Natural killer cell (primary cell): ENCODE measurements around the gene CMYA5. TPM values are rescaled to one million over a fixed set of nuclear protein-coding genes. Genes with fewer than 3 reads are reported as not detected.

Source experiments
- ATAC-seq, 3 donors: fragments of 150-1000 bp in 2 of 3; fragments of 200-7000 bp in 1 of 3; cut with Tn5 transposase; 1 replicate in 1 of 3; 2 replicates in 2 of 3; pipeline ENCODE4 v1.10.0; 2021; ENCODE audit warnings: mild to moderate bottlenecking in 2 of 3, moderate library complexity in 2 of 3
- DNase-seq, 2 donors: peaks; one replicate each; pipeline versions ENCODE4 v3.0.0 to v3.0.0-alpha.2; 2013 to 2021; ENCODE audit warnings: mixed read lengths in 1 of 2
- H3K27ac ChIP-seq: one replicate; pipeline ENCODE4 v1.5.1; 2013; ENCODE audit warnings: mild to moderate bottlenecking, low read length
- H3K27me3 ChIP-seq: one replicate; pipeline ENCODE4 v1.6.1; 2013; ENCODE audit warnings: low read length; ENCODE audit not compliant: control insufficient read depth, insufficient read depth
- H3K36me3 ChIP-seq: one replicate; pipeline ENCODE4 v1.6.1; 2013; ENCODE audit warnings: low read length; ENCODE audit not compliant: control insufficient read depth, insufficient read depth
- H3K4me1 ChIP-seq: one replicate; pipeline ENCODE4 v1.6.1; 2013; ENCODE audit warnings: low read length; ENCODE audit not compliant: control insufficient read depth, insufficient read depth
- H3K4me3 ChIP-seq: one replicate; pipeline ENCODE4 v1.5.1; 2013; ENCODE audit warnings: low read length
- H3K9me3 ChIP-seq: one replicate; pipeline ENCODE4 v1.6.1; 2013; ENCODE audit warnings: low read length; ENCODE audit not compliant: control insufficient read depth, insufficient read depth
- H3K27ac Mint-ChIP-seq, 2 donors: one replicate each; pipeline ENCODE4 v1.8.0; 2022; ENCODE audit warnings: mild to moderate bottlenecking in 2 of 2, mixed read lengths in 2 of 2, moderate library complexity in 1 of 2
- H3K27me3 Mint-ChIP-seq, 2 donors: one replicate each; pipeline ENCODE4 v1.8.0; 2022; ENCODE audit warnings: low read depth in 2 of 2, mixed read lengths in 2 of 2
- H3K36me3 Mint-ChIP-seq: one replicate; pipeline ENCODE4 v1.8.0; 2022; ENCODE audit warnings: mixed read lengths
- H3K4me1 Mint-ChIP-seq, 2 donors: one replicate each; pipeline ENCODE4 v1.8.0; 2022; ENCODE audit warnings: mixed read lengths in 2 of 2
- H3K4me3 Mint-ChIP-seq: one replicate; pipeline ENCODE4 v1.8.0; 2022; ENCODE audit warnings: mild to moderate bottlenecking, moderate library complexity, mixed read lengths
- H3K9me3 Mint-ChIP-seq, 2 donors: one replicate each; pipeline ENCODE4 v1.8.0; 2022; ENCODE audit warnings: mixed read lengths in 2 of 2
- WGBS: methylation state at CpG from one replicate; pipeline ENCODE4 v1.1.7; 2013; ENCODE audit warnings: missing lambda C conversion rate; ENCODE audit not compliant: insufficient coverage; 5-methylcytosine and 5-hydroxymethylcytosine counted together
- intact Hi-C: fragments of 100-400 bp; cut with micrococcal nuclease; formaldehyde crosslinking; loops from one replicate; pipeline ENCODE4 v1.14.2; 2022
- total RNA-seq, 4 donors: library from RNA; stranded (reverse); fragments of 120-200 nt in 1 of 4; gene quantifications; one replicate each; pipeline versions ENCODE4 v1.2.3 to v1.2.4, GENCODE V29; 2013 to 2022
- TF ChIP-seq, protein P1 (sequence below): fragments of 200-600 bp; IDR thresholded peaks from one replicate; pipeline ENCODE4 v1.8.0; 2022; ENCODE audit warnings: antibody characterized with exemption

The CMYA5 gene
- total RNA-seq, 3 donors from 2014 or later (not counting 1 experiment from before 2014, with no cell fraction given) = 0.53 to 0.93 (median 0.71) TPM

DNA sequence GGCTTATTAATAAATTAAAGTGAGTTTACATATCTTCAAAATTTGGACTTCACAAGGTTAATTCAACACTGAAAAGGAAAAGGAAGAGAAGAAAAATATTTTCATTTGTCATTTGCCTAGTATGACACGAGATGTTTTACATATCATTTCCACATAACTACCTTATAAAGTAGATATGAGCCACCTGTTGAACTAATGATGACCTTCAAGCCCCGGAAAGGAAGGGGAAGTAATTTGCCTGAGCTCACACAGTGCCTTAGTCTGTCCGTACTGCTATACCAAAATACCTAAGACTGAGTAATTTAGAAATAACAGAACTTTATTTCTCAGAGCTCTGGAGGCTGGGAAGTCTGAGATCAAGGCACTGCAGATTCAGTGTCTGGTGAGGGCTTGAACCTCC, 17.9 kb downstream of the CMYA5 start:
- Mint-ChIP-seq H3K27ac (no peak overlapping the region), H3K9me3 (no peaks in the 10 kb centered on the region), H3K27me3 (no peaks in the 10 kb centered on the region), H3K4me1 (peaks cover 2 to 3% of the 10 kb centered on the region in 2 donors), H3K4me3 (no peak overlapping the region), H3K36me3 (no peaks in the 10 kb centered on the region)
- Histone ChIP-seq H3K4me3 (no peak overlapping the region), H3K4me1 (no peaks in the 10 kb centered on the region), H3K27me3 (no peaks in the 10 kb centered on the region), H3K27ac (no peak overlapping the region), H3K36me3 (no peaks in the 10 kb centered on the region), H3K9me3 (no peaks in the 10 kb centered on the region)
- DNase-seq (no peak), ATAC-seq (no peak)
- 40% methylated on average over 2 of the region's 3 CpGs for WGBS
- TF ChIP-seq, protein P1, sequence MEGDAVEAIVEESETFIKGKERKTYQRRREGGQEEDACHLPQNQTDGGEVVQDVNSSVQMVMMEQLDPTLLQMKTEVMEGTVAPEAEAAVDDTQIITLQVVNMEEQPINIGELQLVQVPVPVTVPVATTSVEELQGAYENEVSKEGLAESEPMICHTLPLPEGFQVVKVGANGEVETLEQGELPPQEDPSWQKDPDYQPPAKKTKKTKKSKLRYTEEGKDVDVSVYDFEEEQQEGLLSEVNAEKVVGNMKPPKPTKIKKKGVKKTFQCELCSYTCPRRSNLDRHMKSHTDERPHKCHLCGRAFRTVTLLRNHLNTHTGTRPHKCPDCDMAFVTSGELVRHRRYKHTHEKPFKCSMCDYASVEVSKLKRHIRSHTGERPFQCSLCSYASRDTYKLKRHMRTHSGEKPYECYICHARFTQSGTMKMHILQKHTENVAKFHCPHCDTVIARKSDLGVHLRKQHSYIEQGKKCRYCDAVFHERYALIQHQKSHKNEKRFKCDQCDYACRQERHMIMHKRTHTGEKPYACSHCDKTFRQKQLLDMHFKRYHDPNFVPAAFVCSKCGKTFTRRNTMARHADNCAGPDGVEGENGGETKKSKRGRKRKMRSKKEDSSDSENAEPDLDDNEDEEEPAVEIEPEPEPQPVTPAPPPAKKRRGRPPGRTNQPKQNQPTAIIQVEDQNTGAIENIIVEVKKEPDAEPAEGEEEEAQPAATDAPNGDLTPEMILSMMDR = no peak
- intact Hi-C loops = no loop called here

GRCh38 chr5:79712741-79713140, 23.1 kb downstream of the CMYA5 start:
- no peaks in the 10 kb centered on the region for H3K9me3 Mint-ChIP-seq
- H3K27ac ChIP-seq = no peak overlapping the region
- H3K4me1 ChIP-seq = no peaks in the 10 kb centered on the region
- H3K4me3 ChIP-seq = no peak overlapping the region
- DNase-seq = no peak
- no peak overlapping the region for H3K27ac Mint-ChIP-seq
- H3K36me3 ChIP-seq = no peaks in the 10 kb centered on the region
- no peak for ATAC-seq
- no peaks in the 10 kb centered on the region for H3K4me1 Mint-ChIP-seq
- no peaks in the 10 kb centered on the region for H3K9me3 ChIP-seq
- TF ChIP-seq, protein P1 = no peak
- peaks cover 0 to 7% of the 10 kb centered on the region in 2 donors for H3K27me3 Mint-ChIP-seq
- no peak overlapping the region for H3K4me3 Mint-ChIP-seq
- H3K27me3 ChIP-seq = no peaks in the 10 kb centered on the region
- intact Hi-C loops = no loop called here
- no peaks in the 10 kb centered on the region for H3K36me3 Mint-ChIP-seq

- Histone ChIP-seq H3K36me3 (no peaks in the 10 kb centered on the region), H3K9me3 (no peaks in the 10 kb centered on the region), H3K4me1 (no peaks in the 10 kb centered on the region), H3K4me3 (no peak overlapping the region), H3K27me3 (no peaks in the 10 kb centered on the region), H3K27ac (no peak overlapping the region)
- intact Hi-C loops = no loop called here
- 91% methylated on average over 3 of the region's 7 CpGs for WGBS
- Mint-ChIP-seq H3K27me3 (peaks cover 0 to 7% of the 10 kb centered on the region in 2 donors), H3K4me1 (no peaks in the 10 kb centered on the region), H3K36me3 (no peaks in the 10 kb centered on the region), H3K4me3 (no peak overlapping the region), H3K27ac (no peak overlapping the region), H3K9me3 (no peaks in the 10 kb centered on the region)
- no peak for ATAC-seq
- DNase-seq = no peak
- TF ChIP-seq, protein P1 = no peak
Measured at GRCh38 chr5:79713727-79714126, 24.1 kb downstream of the CMYA5 start.

GRCh38 chr5:79716839-79717238, 27.2 kb downstream of the CMYA5 start:
- no CpG with 5 or more reads among the region's 1 CpG for WGBS
- peaks cover 2% of the 10 kb centered on the region for H3K27me3 ChIP-seq
- DNase-seq (no peak), ATAC-seq (no peak)
- Mint-ChIP-seq H3K4me1 (no peaks in the 10 kb centered on the region), H3K4me3 (no peak overlapping the region), H3K9me3 (peaks cover 7 to 11% of the 10 kb centered on the region in 2 donors), H3K36me3 (peaks cover 22% of the 10 kb centered on the region), H3K27ac (no peak overlapping the region), H3K27me3 (peaks cover 0 to 7% of the 10 kb centered on the region in 2 donors)
- intact Hi-C loops = no loop called here
- no peaks in the 10 kb centered on the region for H3K36me3 ChIP-seq
- peaks cover 4% of the 10 kb centered on the region for H3K9me3 ChIP-seq
- TF ChIP-seq, protein P1 = no peak
- no peak overlapping the region for H3K27ac ChIP-seq
- no peaks in the 10 kb centered on the region for H3K4me1 ChIP-seq
- no peak overlapping the region for H3K4me3 ChIP-seq
